Endodermal cell (in vitro differentiated cells): ENCODE data around the gene TNP1. TPM values are rescaled to one million over a fixed set of nuclear protein-coding genes. Genes with fewer than 3 reads are reported as not detected.

Experiments
- DNase-seq: peaks from one replicate; pipeline ENCODE4 v3.0.0-alpha.2; 2017
- H3K27ac ChIP-seq: 2 replicates; pipeline ENCODE4 v1.5.1; 2013; ENCODE audit warnings: mild to moderate bottlenecking, low read depth, low read length, moderate library complexity
- H3K27me3 ChIP-seq: 2 replicates; pipeline ENCODE4 v1.6.1; 2013; ENCODE audit warnings: mild to moderate bottlenecking, low read length, moderate library complexity; ENCODE audit not compliant: insufficient read depth, control insufficient read depth, poor library complexity, severe bottlenecking
- H3K36me3 ChIP-seq: 2 replicates; pipeline ENCODE4 v1.7.0; 2013; ENCODE audit warnings: mild to moderate bottlenecking, low read length, moderate library complexity; ENCODE audit not compliant: control insufficient read depth, insufficient read depth
- H3K4me1 ChIP-seq: one replicate; pipeline ENCODE4 v1.7.0; 2013; ENCODE audit warnings: low read length; ENCODE audit not compliant: control insufficient read depth, insufficient read depth
- H3K4me3 ChIP-seq: 2 replicates; pipeline ENCODE4 v1.5.1; 2013; ENCODE audit warnings: mild to moderate bottlenecking, low read length, moderate library complexity
- H3K9ac ChIP-seq: 2 replicates; pipeline ENCODE4 v1.6.1; 2013; ENCODE audit warnings: mild to moderate bottlenecking, low read length, moderate library complexity; ENCODE audit not compliant: poor library complexity, severe bottlenecking; ENCODE audit errors: extremely low read depth
- H3K9me3 ChIP-seq: 2 replicates; pipeline ENCODE4 v1.6.1; 2013; ENCODE audit warnings: mild to moderate bottlenecking, low read length, moderate library complexity; ENCODE audit not compliant: control insufficient read depth
- H3K27ac Mint-ChIP-seq: 2 replicates; pipeline ENCODE4 v1.8.0; 2020; ENCODE audit warnings: mixed read lengths
- H3K27me3 Mint-ChIP-seq: 2 replicates; pipeline ENCODE4 v1.8.0; 2021; ENCODE audit warnings: mild to moderate bottlenecking, mixed read lengths; ENCODE audit not compliant: insufficient read depth
- H3K36me3 Mint-ChIP-seq: 2 replicates; pipeline ENCODE4 v1.8.0; 2020; ENCODE audit warnings: low read depth, mixed read lengths
- H3K4me1 Mint-ChIP-seq: 2 replicates; pipeline ENCODE4 v1.8.0; 2020; ENCODE audit warnings: mixed read lengths
- H3K4me3 Mint-ChIP-seq: 2 replicates; pipeline ENCODE4 v1.8.0; 2020; ENCODE audit warnings: mild to moderate bottlenecking, moderate library complexity, mixed read lengths
- H3K9me3 Mint-ChIP-seq: 2 replicates; pipeline ENCODE4 v1.8.0; 2020; ENCODE audit warnings: mild to moderate bottlenecking, mixed read lengths
- WGBS, 2 experiments: methylation state at CpG; one replicate each; pipeline versions ENCODE4 v1.1.5 to v1.1.7; 2013; ENCODE audit warnings: missing lambda C conversion rate in 2 of 2, mixed read lengths in 1 of 2; ENCODE audit not compliant: insufficient coverage in 1 of 2, insufficient read length in 1 of 2; 5-methylcytosine and 5-hydroxymethylcytosine counted together
- total RNA-seq, 2 donors: library from RNA; stranded (reverse); fragmentation: NEBNext Ultra II Directional in 1 of 2; extraction: Animal tissue kit (Norgen Biotek cat#: 25700) in 1 of 2; gene quantifications; 2 replicates in 1 of 2; 3 replicates in 1 of 2; pipeline ENCODE4 v1.2.1, GENCODE V29; 2021
- TF ChIP-seq, protein P1 (sequence below): fragments of 200-600 bp; sonication (generic); conservative IDR thresholded peaks from 2 replicates; pipeline ENCODE4 v1.5.0; 2021; ENCODE audit warnings: antibody characterized with exemption, mild to moderate bottlenecking

TNP1 gene
- total RNA-seq, 2 donors from 2014 or later = not detected

DNA sequence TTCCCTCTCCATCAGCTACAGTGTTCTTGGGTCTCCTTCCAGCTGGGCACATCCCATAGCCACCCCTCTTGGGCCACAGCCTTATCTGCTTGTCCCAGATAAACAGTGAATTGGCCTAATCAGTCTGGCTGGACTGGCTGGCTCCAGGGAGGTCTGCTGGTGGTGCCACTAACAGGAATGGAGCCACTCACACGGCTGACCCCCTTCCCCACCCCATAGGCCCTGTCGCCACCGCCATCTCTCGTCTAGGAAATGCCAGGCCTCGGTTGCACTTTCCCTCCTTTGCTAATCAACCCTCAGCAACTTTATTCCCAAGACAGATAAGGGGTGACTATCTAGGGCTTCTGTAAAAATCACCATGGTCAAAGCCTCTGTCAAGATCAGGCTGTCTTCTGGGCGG, 23.0 kb upstream of the TNP1 start:
- no peak overlapping the region for H3K4me3 ChIP-seq
- H3K4me1 ChIP-seq = no peaks in the 10 kb centered on the region
- Mint-ChIP-seq H3K9me3 (peaks cover 6% of the 10 kb centered on the region), H3K27ac (no peak overlapping the region), H3K27me3 (peaks cover 19% of the 10 kb centered on the region), H3K36me3 (no peaks in the 10 kb centered on the region), H3K4me3 (no peak overlapping the region), H3K4me1 (peaks cover 4% of the 10 kb centered on the region)
- TF ChIP-seq, protein P1, sequence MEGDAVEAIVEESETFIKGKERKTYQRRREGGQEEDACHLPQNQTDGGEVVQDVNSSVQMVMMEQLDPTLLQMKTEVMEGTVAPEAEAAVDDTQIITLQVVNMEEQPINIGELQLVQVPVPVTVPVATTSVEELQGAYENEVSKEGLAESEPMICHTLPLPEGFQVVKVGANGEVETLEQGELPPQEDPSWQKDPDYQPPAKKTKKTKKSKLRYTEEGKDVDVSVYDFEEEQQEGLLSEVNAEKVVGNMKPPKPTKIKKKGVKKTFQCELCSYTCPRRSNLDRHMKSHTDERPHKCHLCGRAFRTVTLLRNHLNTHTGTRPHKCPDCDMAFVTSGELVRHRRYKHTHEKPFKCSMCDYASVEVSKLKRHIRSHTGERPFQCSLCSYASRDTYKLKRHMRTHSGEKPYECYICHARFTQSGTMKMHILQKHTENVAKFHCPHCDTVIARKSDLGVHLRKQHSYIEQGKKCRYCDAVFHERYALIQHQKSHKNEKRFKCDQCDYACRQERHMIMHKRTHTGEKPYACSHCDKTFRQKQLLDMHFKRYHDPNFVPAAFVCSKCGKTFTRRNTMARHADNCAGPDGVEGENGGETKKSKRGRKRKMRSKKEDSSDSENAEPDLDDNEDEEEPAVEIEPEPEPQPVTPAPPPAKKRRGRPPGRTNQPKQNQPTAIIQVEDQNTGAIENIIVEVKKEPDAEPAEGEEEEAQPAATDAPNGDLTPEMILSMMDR = no peak
- H3K9me3 ChIP-seq = no peaks in the 10 kb centered on the region
- H3K9ac ChIP-seq = no peak overlapping the region
- H3K27me3 ChIP-seq = no peaks in the 10 kb centered on the region
- no peak overlapping the region for H3K27ac ChIP-seq
- WGBS, 2 experiments = 92% methylated on average over 6 of the region's 6 CpGs; no CpG with 5 or more reads in 1 of the 2 experiments
- no peaks in the 10 kb centered on the region for H3K36me3 ChIP-seq
- DNase-seq = no peak

DNA sequence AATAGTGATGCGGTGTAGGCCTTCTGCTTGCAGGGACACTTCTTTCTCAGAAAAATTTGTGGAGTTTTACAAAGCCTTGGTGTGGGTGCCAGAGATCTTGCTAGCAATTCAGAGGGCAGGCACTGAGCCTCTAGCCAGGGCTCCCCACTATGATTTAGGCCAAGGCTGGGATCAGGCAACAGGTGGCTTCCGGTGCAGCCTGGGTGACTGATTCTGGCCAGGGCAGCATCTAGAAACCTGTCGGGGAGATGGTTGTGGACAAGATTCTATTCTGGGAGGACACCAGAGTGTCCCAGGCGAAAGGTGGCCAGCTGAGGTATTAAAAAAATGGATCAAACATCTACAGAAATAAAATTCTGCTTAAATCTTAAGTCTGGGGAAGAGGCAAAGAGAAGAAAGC, 21.5 kb upstream of the TNP1 start:
- H3K9me3 ChIP-seq = no peaks in the 10 kb centered on the region
- no peak overlapping the region for H3K9ac ChIP-seq
- Mint-ChIP-seq H3K27ac (no peak overlapping the region), H3K27me3 (peaks cover 12% of the 10 kb centered on the region), H3K9me3 (peaks cover 6% of the 10 kb centered on the region), H3K4me1 (peaks cover 4% of the 10 kb centered on the region), H3K36me3 (no peaks in the 10 kb centered on the region), H3K4me3 (no peak overlapping the region)
- TF ChIP-seq, protein P1 = no peak
- 94 to 100% methylated on average over 1 to 4 of the region's 4 CpGs for WGBS, 2 experiments
- H3K4me3 ChIP-seq = no peak overlapping the region
- H3K36me3 ChIP-seq = no peaks in the 10 kb centered on the region
- H3K27me3 ChIP-seq = no peaks in the 10 kb centered on the region
- H3K4me1 ChIP-seq = no peaks in the 10 kb centered on the region
- no peak for DNase-seq
- H3K27ac ChIP-seq = no peak overlapping the region

DNA sequence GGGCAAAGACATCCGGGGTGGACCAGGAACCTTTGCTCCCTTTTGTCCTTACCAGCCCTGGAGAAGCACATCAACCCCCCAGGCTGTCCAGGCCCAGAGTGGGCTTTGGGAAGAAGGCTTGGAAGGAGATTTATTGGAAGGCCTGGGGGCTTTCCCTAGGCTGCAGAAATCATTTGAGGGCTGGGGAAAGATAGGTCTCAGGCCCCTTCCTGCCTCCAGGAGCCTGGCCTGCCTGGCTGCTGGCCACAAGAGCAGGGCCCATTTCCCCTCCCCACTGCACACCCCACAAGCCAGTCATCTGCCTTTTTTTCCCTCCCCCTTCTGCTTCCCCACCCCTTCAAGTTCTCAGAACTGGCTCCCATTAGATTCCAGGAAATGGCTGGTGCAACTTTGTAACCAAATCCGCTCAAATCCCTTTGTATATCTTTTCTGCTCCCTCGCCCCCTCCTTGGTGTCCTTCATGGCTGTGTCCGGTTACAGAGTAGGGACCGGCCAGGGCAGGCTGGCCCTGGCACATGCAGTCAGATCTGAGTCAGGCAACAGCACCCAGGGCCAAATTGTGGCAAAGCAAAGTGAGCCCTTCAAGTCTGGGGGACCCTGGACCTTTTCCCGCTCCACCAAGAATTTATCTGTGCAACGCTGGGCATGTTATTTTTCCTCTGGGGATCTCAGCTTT, 20.8 kb upstream of the TNP1 start:
- TF ChIP-seq, protein P1 = no peak
- H3K4me1 ChIP-seq = no peaks in the 10 kb centered on the region
- no peak overlapping the region for H3K27ac Mint-ChIP-seq
- no peak for DNase-seq
- H3K9me3 ChIP-seq = no peaks in the 10 kb centered on the region
- H3K4me1 Mint-ChIP-seq = peaks cover 4% of the 10 kb centered on the region
- peaks cover 12% of the 10 kb centered on the region for H3K27me3 Mint-ChIP-seq
- 92 to 95% methylated on average over 6 to 7 of the region's 7 CpGs for WGBS, 2 experiments
- no peaks in the 10 kb centered on the region for H3K36me3 ChIP-seq
- no peaks in the 10 kb centered on the region for H3K36me3 Mint-ChIP-seq
- H3K27ac ChIP-seq = no peak overlapping the region
- H3K4me3 Mint-ChIP-seq = no peak overlapping the region
- no peak overlapping the region for H3K4me3 ChIP-seq
- no peak overlapping the region for H3K9ac ChIP-seq
- peaks cover 2% of the 10 kb centered on the region for H3K9me3 Mint-ChIP-seq
- no peaks in the 10 kb centered on the region for H3K27me3 ChIP-seq
